ENCODE results near the gene CSTPP1. TPM values are rescaled to one million over a fixed set of nuclear protein-coding genes. Genes with fewer than 3 reads are reported as not detected.
"Not testable (repeated sequence)": the region's sequence is repeated elsewhere in the genome, so short reads cannot be mapped to it uniquely, and the experiment has no call there.

Gene CSTPP1
- total RNA-seq, 4 donors from 2014 or later, result 18.3 to 27.0 (median 24.6) TPM

DNA sequence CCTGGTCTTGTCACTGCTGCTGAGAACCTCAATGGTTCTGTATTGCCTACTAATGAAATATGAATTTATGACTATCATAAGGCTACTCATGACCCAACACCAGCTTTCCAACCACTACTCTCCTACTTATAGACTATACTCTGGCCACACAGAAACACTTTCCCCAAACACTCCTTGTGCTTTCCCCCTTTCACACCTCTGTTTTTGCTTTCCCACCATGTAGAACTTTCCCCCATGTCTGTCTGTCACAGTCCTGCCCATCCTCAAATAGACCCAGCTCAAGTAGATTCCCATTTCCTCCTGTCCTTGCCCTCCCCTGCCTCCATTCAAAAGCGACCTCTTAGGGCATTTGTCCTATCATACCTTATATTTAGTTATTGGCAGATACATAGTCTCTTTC, 134.2 kb downstream of the CSTPP1 start:
- no peak for DNase-seq
- Histone ChIP-seq H3K4me1 (peaks cover 0 to 14% (median 3%) of the 10 kb centered on the region in 4 donors), H3K4me3 (no peak overlapping the region), H3K36me3 (no peaks in the 10 kb centered on the region), H3K9me3 (no peaks in the 10 kb centered on the region), H3K27ac (no peak overlapping the region), H3K27me3 (no peaks in the 10 kb centered on the region)
- intact Hi-C loops (cut with DNase I; ENCODE audit: low total_unique reads), result no loop called here
- in situ Hi-C loops (cut with MboI; ENCODE audit: low pct_ligation_motif_present in 1 of 4, low pct_unique_long_range_greater_than_20kb in 1 of 4, low sequenced_read_pairs in 3 of 4), result no loop called here
- 83% methylated on average over 1 of the region's 1 CpG for whole genome bisulfite sequencing, 2 donors (ENCODE audit: low coverage in 1 of 2)
- no peak for TF ChIP-seq POLR2AphosphoS5 (IDR thresholded peaks at IDR 0.05)
- TF ChIP-seq, protein P1, sequence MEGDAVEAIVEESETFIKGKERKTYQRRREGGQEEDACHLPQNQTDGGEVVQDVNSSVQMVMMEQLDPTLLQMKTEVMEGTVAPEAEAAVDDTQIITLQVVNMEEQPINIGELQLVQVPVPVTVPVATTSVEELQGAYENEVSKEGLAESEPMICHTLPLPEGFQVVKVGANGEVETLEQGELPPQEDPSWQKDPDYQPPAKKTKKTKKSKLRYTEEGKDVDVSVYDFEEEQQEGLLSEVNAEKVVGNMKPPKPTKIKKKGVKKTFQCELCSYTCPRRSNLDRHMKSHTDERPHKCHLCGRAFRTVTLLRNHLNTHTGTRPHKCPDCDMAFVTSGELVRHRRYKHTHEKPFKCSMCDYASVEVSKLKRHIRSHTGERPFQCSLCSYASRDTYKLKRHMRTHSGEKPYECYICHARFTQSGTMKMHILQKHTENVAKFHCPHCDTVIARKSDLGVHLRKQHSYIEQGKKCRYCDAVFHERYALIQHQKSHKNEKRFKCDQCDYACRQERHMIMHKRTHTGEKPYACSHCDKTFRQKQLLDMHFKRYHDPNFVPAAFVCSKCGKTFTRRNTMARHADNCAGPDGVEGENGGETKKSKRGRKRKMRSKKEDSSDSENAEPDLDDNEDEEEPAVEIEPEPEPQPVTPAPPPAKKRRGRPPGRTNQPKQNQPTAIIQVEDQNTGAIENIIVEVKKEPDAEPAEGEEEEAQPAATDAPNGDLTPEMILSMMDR (IDR thresholded peaks at IDR 0.05), result no peak
- no peak for TF ChIP-seq POLR2A (IDR thresholded peaks at IDR 0.05)
- TF ChIP-seq EP300 (IDR thresholded peaks at IDR 0.05; ENCODE audit: low read depth), result no peak

DNA sequence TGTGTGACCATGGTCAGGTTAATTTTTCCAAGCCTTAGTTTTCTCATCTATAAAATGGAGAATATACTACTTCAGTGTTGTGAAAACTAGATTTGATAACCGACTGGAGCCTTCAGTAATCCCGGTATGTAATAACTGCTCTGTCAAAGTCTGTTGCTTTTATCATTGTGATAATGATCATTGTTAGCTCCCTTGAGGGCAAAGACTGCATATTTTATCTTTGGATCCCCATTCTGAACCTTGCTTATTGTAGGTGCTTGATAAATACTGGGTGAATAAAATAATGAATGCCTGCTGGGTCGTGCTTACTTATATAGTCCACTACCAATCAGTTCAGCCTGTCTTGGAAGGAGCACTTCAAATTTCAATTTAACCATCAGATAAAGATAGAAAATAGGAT, 134.8 kb downstream of the CSTPP1 start:
- H3K27me3 ChIP-seq, result no peaks in the 10 kb centered on the region
- intact Hi-C loops (cut with DNase I; ENCODE audit: low total_unique reads) (no loop called here), in situ Hi-C loops (cut with MboI; ENCODE audit: low pct_ligation_motif_present in 1 of 4, low pct_unique_long_range_greater_than_20kb in 1 of 4, low sequenced_read_pairs in 3 of 4) (no loop called here)
- TF ChIP-seq POLR2A (IDR thresholded peaks at IDR 0.05) (no peak), POLR2AphosphoS5 (IDR thresholded peaks at IDR 0.05) (no peak), EP300 (IDR thresholded peaks at IDR 0.05; ENCODE audit: low read depth) (no peak)
- TF ChIP-seq, protein P1 (IDR thresholded peaks at IDR 0.05), result no peak
- peaks cover 0 to 14% (median 3%) of the 10 kb centered on the region in 4 donors for H3K4me1 ChIP-seq
- peak overlapping the region in 1 of 4 donors; percentile 20 for H3K27ac ChIP-seq
- no peaks in the 10 kb centered on the region for H3K9me3 ChIP-seq
- 40 to 49% methylated on average over 3 of the region's 3 CpGs for WGBS, 2 donors (ENCODE audit: low coverage in 1 of 2)
- H3K4me3 ChIP-seq, result no peak overlapping the region
- no peak for DNase-seq
- H3K36me3 ChIP-seq, result no peaks in the 10 kb centered on the region

DNA sequence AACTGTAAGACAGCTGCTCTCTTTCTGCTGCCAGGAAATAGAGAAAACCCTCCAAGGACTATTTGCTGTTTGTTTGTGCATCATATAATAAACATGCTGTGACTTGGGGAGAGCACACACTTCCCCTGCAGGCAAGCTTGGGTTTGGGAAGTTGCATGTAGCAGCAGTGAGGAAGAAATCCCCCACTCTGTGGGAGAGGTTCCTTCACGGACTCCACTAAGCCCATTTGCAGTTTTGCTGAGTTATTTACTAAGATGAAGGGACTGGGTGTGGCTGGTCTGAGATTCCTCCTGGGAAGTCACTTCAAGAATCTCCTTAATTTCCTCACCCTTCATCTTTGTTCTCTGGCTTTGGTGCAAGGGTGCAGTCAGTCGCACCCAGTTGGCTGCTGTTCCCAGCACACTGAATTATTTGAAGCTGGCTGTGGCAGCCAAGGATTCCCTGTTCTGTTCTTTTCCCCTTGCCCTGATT, 135.3 kb downstream of the CSTPP1 start:
- intact Hi-C loops (cut with DNase I; ENCODE audit: low total_unique reads), result no loop called here
- in situ Hi-C loops (cut with MboI; ENCODE audit: low pct_ligation_motif_present in 1 of 4, low pct_unique_long_range_greater_than_20kb in 1 of 4, low sequenced_read_pairs in 3 of 4), result no loop called here
- Histone ChIP-seq H3K27ac (peak overlapping the region in 1 of 4 donors; percentile 20), H3K9me3 (no peaks in the 10 kb centered on the region), H3K27me3 (no peaks in the 10 kb centered on the region), H3K36me3 (no peaks in the 10 kb centered on the region), H3K4me1 (peaks cover 0 to 14% (median 3%) of the 10 kb centered on the region in 4 donors), H3K4me3 (no peak overlapping the region)
- 33% methylated on average over 1 to 2 of the region's 2 CpGs for WGBS, 2 donors (ENCODE audit: low coverage in 1 of 2)
- DNase-seq, result no peak
- no peak for TF ChIP-seq POLR2AphosphoS5 (IDR thresholded peaks at IDR 0.05)
- TF ChIP-seq, protein P1 (IDR thresholded peaks at IDR 0.05), result no peak
- TF ChIP-seq EP300 (IDR thresholded peaks at IDR 0.05; ENCODE audit: low read depth), result no peak
- no peak for TF ChIP-seq POLR2A (IDR thresholded peaks at IDR 0.05)

DNA sequence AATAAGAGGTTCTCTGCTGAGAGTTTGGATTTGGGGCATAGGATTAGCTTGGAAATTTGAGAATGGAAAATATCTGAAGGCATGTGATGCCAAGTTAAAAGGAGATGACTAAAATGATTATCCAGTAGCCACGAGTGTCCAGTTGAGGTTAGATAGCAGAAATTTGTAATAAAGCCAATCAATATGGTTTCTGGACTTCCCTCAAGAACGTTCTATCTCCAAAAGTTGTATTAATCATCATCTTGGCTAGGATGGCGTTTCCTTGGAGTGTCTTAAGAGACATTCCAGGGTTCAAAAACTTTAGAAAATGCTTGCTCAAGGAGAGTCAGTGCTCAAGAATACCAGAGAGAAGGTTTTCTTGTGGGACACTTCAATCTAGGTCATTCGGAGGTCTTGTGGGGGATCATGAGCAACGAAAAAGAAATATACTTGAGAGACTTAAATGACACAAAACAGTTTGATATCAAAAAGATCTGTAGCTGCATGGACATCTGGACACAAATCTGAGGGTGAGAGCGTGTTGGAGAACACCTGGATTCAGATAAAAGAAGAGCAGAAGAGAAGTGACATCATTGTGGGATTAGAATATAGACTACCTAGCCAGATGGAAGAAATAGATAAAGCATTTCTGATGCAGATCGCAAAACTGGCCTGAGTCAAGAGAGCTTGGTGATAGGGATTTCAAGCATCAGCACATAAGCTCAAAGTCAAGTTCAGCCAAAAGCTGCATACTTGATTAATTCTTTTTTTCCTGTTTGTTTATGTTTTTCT, 142.4 kb downstream of the CSTPP1 start:
- in situ Hi-C loops (cut with MboI; ENCODE audit: low pct_ligation_motif_present in 1 of 4, low pct_unique_long_range_greater_than_20kb in 1 of 4, low sequenced_read_pairs in 3 of 4) (no loop called here), intact Hi-C loops (cut with DNase I; ENCODE audit: low total_unique reads) (no loop called here)
- H3K9me3 ChIP-seq, result no peaks in the 10 kb centered on the region
- DNase-seq, result no peak
- no peaks in the 10 kb centered on the region for H3K36me3 ChIP-seq
- H3K27ac ChIP-seq, result no peak overlapping the region
- no peak overlapping the region for H3K4me3 ChIP-seq
- no peaks in the 10 kb centered on the region for H3K27me3 ChIP-seq
- no peaks in the 10 kb centered on the region for H3K4me1 ChIP-seq
- WGBS, 2 donors (ENCODE audit: low coverage in 1 of 2), result 77 to 79% methylated on average over 7 of the region's 7 CpGs
- no peak for TF ChIP-seq POLR2AphosphoS5 (IDR thresholded peaks at IDR 0.05)
- no peak for TF ChIP-seq EP300 (IDR thresholded peaks at IDR 0.05; ENCODE audit: low read depth)
- TF ChIP-seq, protein P1 (IDR thresholded peaks at IDR 0.05), result no peak
- no peak for TF ChIP-seq POLR2A (IDR thresholded peaks at IDR 0.05)

DNA sequence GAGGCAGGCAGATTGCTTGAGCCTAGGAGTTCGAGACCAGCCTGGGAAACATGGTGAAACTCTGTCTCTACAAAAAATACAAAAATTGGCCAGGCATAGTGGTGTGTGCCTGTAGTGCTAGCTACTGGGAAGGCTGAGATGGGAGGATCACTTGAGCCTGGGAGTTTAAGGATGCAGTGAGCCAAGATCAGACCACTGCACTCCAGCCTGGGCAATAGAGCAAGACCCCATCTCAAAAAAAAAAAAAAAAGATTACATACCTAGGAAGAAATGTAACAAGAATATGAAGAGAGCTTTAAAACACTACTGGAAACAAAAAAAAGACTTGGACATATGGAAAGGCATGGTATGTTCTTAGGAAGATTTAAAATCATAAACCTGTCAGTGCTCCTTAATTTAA, 144.2 kb downstream of the CSTPP1 start:
- H3K36me3 ChIP-seq; intact Hi-C loops (cut with DNase I; ENCODE audit: low total_unique reads); H3K4me1 ChIP-seq; H3K27ac ChIP-seq; H3K27me3 ChIP-seq; H3K9me3 ChIP-seq; DNase-seq; H3K4me3 ChIP-seq; in situ Hi-C loops (cut with MboI; ENCODE audit: low pct_ligation_motif_present in 1 of 4, low pct_unique_long_range_greater_than_20kb in 1 of 4, low sequenced_read_pairs in 3 of 4): not testable (repeated sequence)
- 97 to 100% methylated on average over 1 of the region's 1 CpG for WGBS, 2 donors (ENCODE audit: low coverage in 1 of 2)
